ENCODE results near the gene CNIH3. TPM values are rescaled to one million over a fixed set of nuclear protein-coding genes. Genes with fewer than 3 reads are reported as not detected.

Gene CNIH3
- total RNA-seq, 1 experiment from 2014 or later, result 2.1 TPM

DNA sequence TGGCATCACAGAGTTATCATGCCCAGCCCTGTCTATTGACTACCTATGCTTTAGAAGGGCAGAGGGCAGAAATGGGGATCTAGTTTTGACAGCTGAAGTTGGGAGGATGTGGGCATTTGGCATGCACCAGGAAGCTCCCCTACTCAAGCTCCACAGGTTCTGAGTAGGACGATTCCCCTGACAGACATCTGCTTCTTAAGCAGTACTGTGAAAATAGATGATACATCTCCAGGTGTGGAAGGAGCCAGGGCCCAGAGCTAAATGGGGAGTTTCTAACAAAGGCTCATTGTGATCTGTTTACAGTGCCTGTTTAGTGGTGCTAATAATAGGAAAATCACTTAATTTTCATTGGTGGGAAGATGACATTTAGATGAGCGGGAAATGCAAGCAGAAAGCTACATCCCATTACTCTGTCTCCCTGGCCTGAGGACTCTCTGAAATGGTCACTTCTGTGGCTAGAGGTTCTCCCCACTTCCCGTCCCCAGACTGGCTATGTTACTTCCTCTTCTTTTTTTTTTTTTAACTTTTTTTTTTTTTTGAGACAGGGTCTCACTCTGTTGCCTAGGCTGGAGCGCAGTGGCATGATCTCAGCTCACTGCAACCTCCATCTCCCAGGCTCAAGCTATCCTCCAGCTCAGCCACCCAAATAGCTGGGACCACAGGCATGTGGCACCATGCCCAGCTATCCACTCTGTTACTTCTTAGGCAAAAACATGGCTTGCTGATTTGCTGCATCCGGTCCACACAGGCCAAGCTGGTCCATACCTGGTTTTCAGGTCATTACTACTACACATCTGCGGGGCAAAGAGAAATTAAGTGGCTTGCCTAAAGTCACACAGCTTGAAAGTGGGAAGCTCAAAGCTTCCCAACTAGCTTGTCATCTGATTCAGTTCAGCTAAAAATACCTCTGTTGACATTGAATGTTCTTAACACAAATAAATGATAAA is 23.2 kb upstream of the CNIH3 start:
- TF ChIP-seq CTCF (IDR thresholded peaks at IDR 0.05; ENCODE audit: unreplicated experiment), result no peak
- H3K27me3 Mint-ChIP-seq (ENCODE audit: unreplicated experiment), result peaks cover 5% of the 10 kb centered on the region
- no peaks in the 10 kb centered on the region for H3K9me3 Mint-ChIP-seq (ENCODE audit: low read depth, unreplicated experiment)
- no peaks in the 10 kb centered on the region for H3K36me3 Mint-ChIP-seq (ENCODE audit: insufficient read depth, unreplicated experiment)
- no TSS peak for BruUV-seq (replicated peaks)
- no peak overlapping the region for H3K4me3 Mint-ChIP-seq (ENCODE audit: low read depth, unreplicated experiment)
- H3K4me1 Mint-ChIP-seq (ENCODE audit: low read depth, unreplicated experiment), result peaks cover 12% of the 10 kb centered on the region
- no peak overlapping the region for H3K27ac Mint-ChIP-seq (ENCODE audit: unreplicated experiment)
- peak; percentile 22 for DNase-seq
- intact Hi-C loops (cut with micrococcal nuclease; ENCODE audit: unreplicated experiment), result no loop called here
- CTCF ChIA-PET, result interaction anchor here (0.7 to 1.2 kb wide), 2 partner anchors 9 to 14 kb away, joined by 3 to 5 read pairs; no protein-coding TSS in a partner anchor

GRCh38 chr1:224594360-224594759 is 21.8 kb upstream of the CNIH3 start:
- no peak overlapping the region for H3K4me3 Mint-ChIP-seq (ENCODE audit: low read depth, unreplicated experiment)
- H3K9me3 Mint-ChIP-seq (ENCODE audit: low read depth, unreplicated experiment), result no peaks in the 10 kb centered on the region
- TF ChIP-seq CTCF (IDR thresholded peaks at IDR 0.05; ENCODE audit: unreplicated experiment), result no peak
- intact Hi-C loops (cut with micrococcal nuclease; ENCODE audit: unreplicated experiment), result no loop called here
- no peak for DNase-seq
- H3K36me3 Mint-ChIP-seq (ENCODE audit: insufficient read depth, unreplicated experiment), result no peaks in the 10 kb centered on the region
- no TSS peak for BruUV-seq (replicated peaks)
- peaks cover 12% of the 10 kb centered on the region for H3K4me1 Mint-ChIP-seq (ENCODE audit: low read depth, unreplicated experiment)
- CTCF ChIA-PET, result interaction anchor here (1.2 kb wide), 1 partner anchor 12 kb away, joined by 3 read pairs; no protein-coding TSS in a partner anchor
- peaks cover 12% of the 10 kb centered on the region for H3K27me3 Mint-ChIP-seq (ENCODE audit: unreplicated experiment)
- H3K27ac Mint-ChIP-seq (ENCODE audit: unreplicated experiment), result no peak overlapping the region

DNA sequence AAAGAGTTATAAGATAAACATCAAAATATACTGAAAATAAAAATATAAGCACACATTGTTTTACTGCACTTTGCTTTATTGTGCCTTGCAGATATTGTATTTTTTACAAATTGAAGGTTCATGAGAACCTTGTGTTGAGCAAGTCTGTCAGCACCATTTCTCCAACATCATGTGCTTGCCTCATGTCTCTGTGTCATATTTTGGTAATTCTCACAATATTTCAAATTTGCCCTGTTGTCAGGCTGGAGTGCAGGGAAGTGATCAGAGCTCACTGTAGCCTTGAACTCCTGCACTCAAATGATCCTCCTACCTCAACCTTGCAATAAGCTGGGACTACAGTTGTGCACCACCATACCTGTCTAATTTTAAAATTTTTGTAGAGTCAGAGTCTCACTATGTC is 21.3 kb upstream of the CNIH3 start:
- H3K36me3 Mint-ChIP-seq (ENCODE audit: insufficient read depth, unreplicated experiment), result no peaks in the 10 kb centered on the region
- H3K4me3 Mint-ChIP-seq (ENCODE audit: low read depth, unreplicated experiment), result no peak overlapping the region
- H3K9me3 Mint-ChIP-seq (ENCODE audit: low read depth, unreplicated experiment), result no peaks in the 10 kb centered on the region
- DNase-seq, result no peak
- H3K27ac Mint-ChIP-seq (ENCODE audit: unreplicated experiment), result no peak overlapping the region
- TF ChIP-seq CTCF (IDR thresholded peaks at IDR 0.05; ENCODE audit: unreplicated experiment), result no peak
- BruUV-seq (replicated peaks), result no TSS peak
- intact Hi-C loops (cut with micrococcal nuclease; ENCODE audit: unreplicated experiment), result no loop called here
- H3K4me1 Mint-ChIP-seq (ENCODE audit: low read depth, unreplicated experiment), result peaks cover 12% of the 10 kb centered on the region
- peaks cover 12% of the 10 kb centered on the region for H3K27me3 Mint-ChIP-seq (ENCODE audit: unreplicated experiment)
- CTCF ChIA-PET, result no interaction called here

DNA sequence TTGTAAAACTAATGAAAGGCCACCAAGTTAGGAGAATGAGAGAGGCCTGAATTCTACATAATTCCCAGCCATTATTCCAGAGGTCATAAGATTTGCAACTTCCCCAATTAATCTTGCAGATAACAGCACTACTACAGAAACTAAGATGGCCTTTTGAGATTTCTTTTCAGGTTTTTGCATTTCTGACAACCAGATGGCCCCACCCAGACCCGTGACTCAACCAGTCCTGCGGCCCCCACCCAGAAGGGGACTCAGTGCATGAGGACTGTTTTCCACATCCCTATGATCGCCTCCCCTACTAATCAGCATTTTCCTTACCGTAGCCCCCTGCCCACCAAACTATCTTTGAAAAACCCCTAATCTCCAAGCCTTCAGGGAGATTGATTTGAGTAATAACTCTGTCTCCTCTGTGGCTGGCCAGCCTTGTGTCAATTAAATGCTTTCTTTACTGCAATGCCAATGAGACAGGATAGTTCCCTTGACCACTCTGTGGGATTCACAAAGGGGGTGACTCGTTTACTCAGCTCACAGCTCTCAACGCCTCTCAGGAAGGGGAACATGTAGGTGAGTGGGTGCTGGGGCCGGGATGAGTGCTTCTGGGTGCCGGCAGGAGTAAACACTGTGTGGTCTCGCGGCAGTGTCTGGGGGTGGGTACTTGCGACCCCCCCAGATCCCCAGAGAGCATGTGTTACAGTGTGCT is 10.5 kb upstream of the CNIH3 start:
- no TSS peak for BruUV-seq (replicated peaks)
- H3K27me3 Mint-ChIP-seq (ENCODE audit: unreplicated experiment), result peaks cover 87% of the 10 kb centered on the region
- CTCF ChIA-PET, result interaction anchor here (0.6 to 0.7 kb wide), 2 partner anchors 17 to 147 kb away, joined by 3 read pairs; no protein-coding TSS in a partner anchor
- no peaks in the 10 kb centered on the region for H3K4me1 Mint-ChIP-seq (ENCODE audit: low read depth, unreplicated experiment)
- DNase-seq, result no peak
- no peak overlapping the region for H3K27ac Mint-ChIP-seq (ENCODE audit: unreplicated experiment)
- H3K36me3 Mint-ChIP-seq (ENCODE audit: insufficient read depth, unreplicated experiment), result no peaks in the 10 kb centered on the region
- no peak for TF ChIP-seq CTCF (IDR thresholded peaks at IDR 0.05; ENCODE audit: unreplicated experiment)
- H3K9me3 Mint-ChIP-seq (ENCODE audit: low read depth, unreplicated experiment), result no peaks in the 10 kb centered on the region
- H3K4me3 Mint-ChIP-seq (ENCODE audit: low read depth, unreplicated experiment), result no peak overlapping the region
- intact Hi-C loops (cut with micrococcal nuclease; ENCODE audit: unreplicated experiment), result no loop called here
